HG03457 (cell line): ENCODE measurements around the gene DYNC1H1.

Experiments used
- ATAC-seq: cut with Tn5 transposase; IDR thresholded peaks from one replicate; pipeline ENCODE4 v1.9.1; 2021; ENCODE audit warnings: moderate number of reproducible peaks; ENCODE audit not compliant: unreplicated experiment

DYNC1H1 gene

DNA sequence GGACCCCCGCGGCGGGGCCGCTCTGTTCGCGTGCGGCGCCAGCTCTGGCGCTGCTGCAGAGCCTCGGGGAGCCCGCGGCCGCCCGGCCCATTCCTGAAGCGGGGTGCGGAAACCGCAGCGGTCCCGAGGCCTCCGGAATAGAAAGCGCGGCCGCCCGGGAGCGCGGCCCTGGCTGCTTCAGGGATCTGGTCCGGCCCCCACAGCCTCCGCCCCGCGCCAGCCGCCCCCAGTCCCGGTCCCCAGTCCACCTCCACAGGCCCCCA lies 122.3 kb downstream of the DYNC1H1 start:
- no peak for ATAC-seq

- ATAC-seq, result peak; percentile 69
These were observed 122.8 kb downstream of the DYNC1H1 start, which contains the start of gene HSP90AA1 for GRCh38 chr14:102086972-102087761. HSP90AA1 (minus strand) TSS chr14:102087044; CDS start chr14:102086378, 666 bp downstream.

GRCh38 chr14:102087762-102088011 lies 123.3 kb downstream of the DYNC1H1 start:
- no peak for ATAC-seq

DNA sequence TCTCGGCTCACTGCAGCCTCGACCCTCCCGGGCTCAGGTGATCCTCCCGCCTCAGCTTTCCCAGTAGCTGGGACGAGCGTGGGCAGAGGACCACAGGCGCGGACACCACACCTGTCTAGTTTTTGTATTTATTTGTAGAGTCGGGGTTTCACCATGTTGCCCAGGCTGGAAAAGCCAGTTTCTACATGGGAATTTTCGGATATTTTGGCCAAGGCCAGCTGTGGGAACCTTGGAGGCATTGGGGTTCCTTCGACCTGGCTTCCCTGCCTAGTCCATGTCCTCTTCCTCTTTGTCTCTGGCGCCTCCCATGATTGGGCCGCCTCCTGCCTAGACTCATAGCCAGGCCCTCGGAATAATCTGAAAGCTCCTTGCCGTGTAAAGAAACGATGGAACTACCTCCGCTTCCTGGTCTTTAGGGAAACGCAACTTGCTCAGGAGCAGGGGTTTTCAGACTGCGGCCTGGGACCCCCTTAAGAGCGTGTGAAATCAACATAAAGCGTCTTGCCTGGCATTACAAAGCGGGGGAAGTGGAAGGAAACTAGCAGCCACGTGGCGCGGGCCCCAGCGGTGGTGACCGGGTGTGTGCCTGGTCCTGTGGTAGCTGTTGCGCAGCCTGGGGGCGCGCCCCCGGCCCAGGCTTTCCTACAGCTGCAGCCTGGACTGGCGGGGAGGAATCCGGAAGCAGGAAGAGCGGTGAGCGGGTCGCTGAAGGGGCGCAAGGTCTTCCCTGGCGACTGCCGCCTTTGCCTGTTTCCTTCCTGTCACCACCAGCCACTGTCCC lies 123.8 kb downstream of the DYNC1H1 start:
- no peak for ATAC-seq

DNA sequence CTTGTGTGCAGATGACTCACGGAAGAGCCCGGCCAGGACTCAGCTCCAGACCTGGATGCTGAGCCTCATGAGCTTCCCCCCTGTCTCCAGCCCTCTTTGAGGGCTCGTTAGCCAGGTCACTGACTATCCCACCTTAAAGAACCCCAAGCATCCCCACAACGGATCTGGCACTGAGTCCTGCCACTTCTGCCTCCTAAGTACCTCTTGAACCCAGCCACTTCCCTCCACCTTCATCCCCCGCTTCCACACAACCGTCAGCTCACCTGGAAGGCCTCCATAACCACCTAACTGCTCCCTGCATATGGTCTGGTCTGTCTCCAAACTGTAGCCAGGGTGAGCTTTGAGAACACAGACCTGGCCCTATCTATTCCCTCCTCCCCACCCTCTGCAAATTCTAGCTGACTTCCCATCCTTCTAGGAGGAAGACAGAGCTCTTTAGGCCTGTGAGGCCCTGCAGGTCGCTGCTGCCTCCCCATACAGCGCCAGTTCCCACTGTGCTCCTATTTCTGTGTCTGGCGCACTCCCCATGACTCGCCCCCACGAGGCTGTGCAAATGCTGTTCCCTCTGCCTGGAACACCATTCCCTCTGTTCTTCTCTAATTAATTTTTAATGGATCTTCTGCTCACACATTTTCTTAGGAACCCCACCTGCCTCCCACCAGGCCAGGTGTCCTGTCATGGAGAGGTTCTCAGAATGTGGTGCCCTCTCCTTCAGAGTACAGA lies 125.4 kb downstream of the DYNC1H1 start:
- ATAC-seq, result no peak

- ATAC-seq, result no peak
These were observed 126.3 kb downstream of the DYNC1H1 start for GRCh38 chr14:102090713-102091112.

- ATAC-seq, result no peak
These were observed 128.4 kb downstream of the DYNC1H1 start for GRCh38 chr14:102092806-102093205.

GRCh38 chr14:102094101-102094500 lies 129.7 kb downstream of the DYNC1H1 start:
- ATAC-seq, result no peak

DNA sequence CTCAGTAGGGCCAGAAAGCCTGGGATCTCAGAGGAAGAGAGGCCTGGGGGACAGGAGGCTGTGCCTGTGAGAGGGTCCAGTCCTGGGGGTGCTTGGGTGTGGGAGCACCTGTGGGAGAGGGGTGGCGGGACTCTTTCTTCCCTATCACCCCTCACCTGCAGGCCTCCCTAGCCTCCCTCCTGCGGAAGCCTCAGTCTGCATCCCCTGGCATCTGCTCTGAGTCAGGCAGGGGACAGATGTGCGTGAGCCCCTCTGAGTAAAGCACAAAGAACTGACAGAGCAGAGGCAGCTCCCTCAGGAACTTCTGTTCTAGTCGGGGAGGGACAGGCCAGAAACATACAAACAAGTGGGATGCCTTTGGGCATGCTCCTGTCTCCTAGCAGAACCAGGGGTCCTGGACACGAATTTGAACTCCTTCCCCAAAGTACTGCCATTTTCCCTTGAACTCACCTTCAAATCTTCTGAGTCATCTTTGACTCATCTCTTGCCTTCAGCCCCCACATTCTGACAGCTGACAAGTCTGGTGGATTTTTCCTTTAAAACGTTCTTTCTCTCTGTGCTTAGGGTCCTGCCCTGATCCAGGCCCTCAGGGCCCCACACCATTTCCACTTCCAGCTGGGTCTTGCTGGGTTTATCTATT lies 131.0 kb downstream of the DYNC1H1 start:
- ATAC-seq, result no peak

DNA sequence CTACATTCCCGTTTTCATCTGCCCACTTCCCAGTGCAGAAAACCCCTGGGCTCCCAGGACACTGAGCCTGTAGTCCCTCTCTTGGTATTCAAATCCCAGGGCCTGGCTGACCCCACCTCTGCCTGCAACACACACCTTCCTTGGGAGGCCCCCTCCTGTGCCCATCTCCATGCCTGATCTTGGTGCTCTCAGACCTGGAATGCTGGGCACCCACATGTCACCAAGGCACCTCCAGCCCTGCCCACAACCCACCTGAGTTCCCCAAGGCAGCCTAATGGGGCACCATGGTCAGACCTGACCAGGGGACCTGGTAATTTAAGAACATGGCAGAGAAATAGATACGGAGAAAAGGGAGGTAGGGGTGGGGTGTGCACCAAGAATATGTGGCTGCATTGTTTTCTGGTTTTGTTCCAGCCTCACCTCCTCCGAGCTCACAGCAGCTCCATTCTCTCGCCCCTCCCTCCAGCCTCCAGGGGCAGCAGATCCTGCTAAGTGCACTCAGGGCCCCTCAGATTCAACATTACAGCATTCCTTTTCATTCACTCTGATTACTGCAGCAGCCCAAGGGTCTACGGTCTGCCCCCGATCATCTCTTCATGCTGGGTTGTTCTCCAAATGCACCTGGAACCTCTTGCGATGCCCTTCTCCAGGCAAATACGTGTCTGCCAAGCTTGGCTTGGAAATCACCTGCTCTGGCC lies 131.6 kb downstream of the DYNC1H1 start:
- ATAC-seq, result no peak

DNA sequence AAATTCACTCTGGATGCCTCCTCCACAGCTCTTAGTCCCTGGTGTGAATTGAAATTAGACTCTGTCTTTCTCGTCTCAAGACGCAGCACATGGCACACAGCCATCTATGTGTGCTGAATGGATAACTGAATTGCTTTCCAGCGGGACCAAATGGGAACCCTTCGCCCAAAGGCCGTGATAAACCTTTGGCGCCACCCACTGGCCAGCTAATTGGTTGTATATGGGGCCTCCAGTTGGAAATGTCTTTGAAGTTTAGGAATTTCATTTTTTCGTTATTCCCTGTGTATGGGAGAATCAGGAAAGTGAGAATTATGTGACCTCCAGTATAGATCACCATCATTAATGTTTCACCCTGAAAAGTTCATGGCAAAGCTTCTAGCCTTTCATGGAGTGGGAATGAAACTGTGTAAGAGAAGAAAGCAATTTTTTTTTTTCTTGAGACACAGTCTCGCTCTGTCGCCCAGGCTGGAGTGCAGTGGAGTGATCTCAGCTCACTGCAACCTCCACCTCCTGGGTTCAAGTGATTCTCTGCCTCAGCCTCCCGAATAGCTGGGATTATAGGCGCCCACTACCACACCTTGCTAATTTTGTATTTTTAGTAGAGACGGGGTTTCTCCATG lies 132.3 kb downstream of the DYNC1H1 start:
- ATAC-seq, result no peak

DNA sequence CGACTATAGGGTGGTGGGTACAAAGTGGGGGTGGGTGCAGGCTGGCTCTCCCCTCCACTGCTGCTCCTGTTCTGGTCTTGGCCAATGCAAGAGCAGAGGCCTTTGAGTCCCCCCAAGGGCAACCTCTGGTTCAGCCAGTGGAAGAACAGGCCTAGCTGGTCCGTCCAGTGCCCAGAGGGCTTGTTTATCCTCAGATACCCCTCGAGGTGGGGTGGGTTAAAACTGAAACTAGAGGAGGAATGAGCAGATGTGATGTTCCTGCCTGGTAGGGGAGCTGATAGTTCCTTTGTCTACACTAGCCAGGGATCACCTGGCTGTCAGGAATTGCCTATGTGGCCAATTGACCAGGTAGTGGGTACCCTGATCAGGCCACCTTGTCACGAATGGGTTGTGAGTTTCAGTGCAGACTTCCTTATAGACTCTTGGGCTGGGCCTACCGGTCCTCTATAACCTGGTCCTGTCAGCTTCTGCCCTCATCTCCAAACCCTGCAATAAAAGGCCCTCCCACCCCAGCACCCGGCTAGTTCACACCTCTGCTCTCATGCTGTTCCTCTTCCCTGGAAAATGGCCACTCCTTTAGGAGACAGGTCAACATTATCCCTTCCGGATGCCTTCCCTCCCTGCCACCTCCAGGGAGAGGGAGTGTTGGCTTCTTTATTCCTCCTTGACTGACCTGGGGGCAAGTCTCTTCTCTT lies 133.2 kb downstream of the DYNC1H1 start:
- no peak for ATAC-seq

DNA sequence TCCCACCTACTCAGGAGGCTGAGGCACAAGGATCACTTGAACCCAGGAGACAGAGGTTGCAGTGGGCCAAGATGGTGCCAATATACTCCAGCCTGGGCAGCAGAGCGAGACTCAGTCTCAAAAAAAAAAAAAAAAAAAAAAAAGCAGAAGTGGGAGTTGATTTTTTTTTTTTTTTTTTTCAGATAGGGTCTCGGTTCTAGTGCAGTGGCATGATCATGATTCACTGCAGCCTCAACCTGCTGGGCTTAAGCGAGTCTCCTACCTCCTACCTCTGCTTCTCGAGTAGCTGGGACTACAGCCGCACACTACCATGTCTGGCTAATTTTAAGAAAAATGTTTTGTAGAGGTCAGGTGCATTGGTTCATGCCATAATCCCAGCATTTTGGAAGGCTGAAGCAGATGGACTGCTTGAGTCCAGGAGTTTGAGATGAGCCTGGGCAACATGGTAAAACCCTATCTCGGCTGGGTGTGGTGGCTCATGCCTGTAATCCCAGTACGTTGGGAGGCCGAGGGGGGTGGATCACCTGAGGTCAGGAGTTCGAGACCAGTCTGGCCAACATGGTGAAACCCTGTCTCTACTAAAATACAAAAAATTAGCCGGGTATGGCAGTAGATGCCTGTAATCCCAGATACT lies 138.8 kb downstream of the DYNC1H1 start:
- no peak for ATAC-seq

- ATAC-seq, result no peak
These were observed 141.0 kb downstream of the DYNC1H1 start for GRCh38 chr14:102105369-102105768.
